ENCODE data around the gene MAP1LC3B2. TPM values are rescaled to one million over a fixed set of nuclear protein-coding genes. Genes with fewer than 3 reads are reported as not detected.
A peak's percentile ranks its signal among the peaks of the same experiment; 100 is the strongest.

The MAP1LC3B2 gene
- total RNA-seq, 1 experiment from 2014 or later: 0.97 TPM

DNA sequence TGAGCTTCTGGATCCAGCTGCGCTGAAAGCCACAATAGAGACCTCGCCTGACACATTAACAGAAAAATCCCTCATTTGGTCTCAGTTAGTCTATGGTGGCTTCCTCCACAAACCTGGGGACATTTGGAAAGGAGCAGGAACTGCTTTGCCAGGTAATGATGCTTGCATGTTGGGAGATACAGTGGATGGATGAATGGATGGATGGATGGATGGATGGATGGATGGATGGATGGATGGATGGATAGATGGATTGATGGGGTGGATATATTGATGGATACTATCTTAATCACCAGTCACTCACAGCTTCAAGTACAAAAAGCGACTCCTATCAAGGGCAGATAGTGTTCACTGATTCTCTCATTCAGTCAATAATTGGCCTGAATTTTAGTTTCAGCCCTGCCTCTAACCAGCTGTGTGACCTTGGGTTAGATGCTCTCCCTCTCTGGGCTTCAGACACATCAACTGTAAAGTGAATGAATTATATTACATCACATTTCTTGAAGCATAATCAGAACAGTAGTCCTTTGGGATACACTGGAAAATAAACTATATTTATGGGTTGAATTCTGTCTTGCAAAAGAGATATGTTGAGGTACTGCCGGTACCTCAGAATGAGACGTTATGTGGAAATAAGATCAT lies 29.3 kb downstream of the MAP1LC3B2 start:
- CTCF ChIA-PET: interaction anchor here (0.5 kb wide), 1 partner anchor 102 kb away, joined by 4 read pairs; no protein-coding TSS in a partner anchor
- Mint-ChIP-seq H3K4me3 (ENCODE audit: low read depth, unreplicated experiment) (no peak overlapping the region), H3K36me3 (ENCODE audit: insufficient read depth, unreplicated experiment) (no peaks in the 10 kb centered on the region), H3K27ac (ENCODE audit: unreplicated experiment) (no peak overlapping the region), H3K27me3 (ENCODE audit: unreplicated experiment) (peaks cover 26% of the 10 kb centered on the region), H3K9me3 (ENCODE audit: low read depth, unreplicated experiment) (peaks cover 2% of the 10 kb centered on the region), H3K4me1 (ENCODE audit: low read depth, unreplicated experiment) (peaks cover 9% of the 10 kb centered on the region)
- no peak for DNase-seq
- intact Hi-C loops (cut with micrococcal nuclease; ENCODE audit: unreplicated experiment): no loop called here
- BruUV-seq (replicated peaks): no TSS peak
- TF ChIP-seq, protein P1, sequence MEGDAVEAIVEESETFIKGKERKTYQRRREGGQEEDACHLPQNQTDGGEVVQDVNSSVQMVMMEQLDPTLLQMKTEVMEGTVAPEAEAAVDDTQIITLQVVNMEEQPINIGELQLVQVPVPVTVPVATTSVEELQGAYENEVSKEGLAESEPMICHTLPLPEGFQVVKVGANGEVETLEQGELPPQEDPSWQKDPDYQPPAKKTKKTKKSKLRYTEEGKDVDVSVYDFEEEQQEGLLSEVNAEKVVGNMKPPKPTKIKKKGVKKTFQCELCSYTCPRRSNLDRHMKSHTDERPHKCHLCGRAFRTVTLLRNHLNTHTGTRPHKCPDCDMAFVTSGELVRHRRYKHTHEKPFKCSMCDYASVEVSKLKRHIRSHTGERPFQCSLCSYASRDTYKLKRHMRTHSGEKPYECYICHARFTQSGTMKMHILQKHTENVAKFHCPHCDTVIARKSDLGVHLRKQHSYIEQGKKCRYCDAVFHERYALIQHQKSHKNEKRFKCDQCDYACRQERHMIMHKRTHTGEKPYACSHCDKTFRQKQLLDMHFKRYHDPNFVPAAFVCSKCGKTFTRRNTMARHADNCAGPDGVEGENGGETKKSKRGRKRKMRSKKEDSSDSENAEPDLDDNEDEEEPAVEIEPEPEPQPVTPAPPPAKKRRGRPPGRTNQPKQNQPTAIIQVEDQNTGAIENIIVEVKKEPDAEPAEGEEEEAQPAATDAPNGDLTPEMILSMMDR (IDR thresholded peaks at IDR 0.05; ENCODE audit: unreplicated experiment): no peak

DNA sequence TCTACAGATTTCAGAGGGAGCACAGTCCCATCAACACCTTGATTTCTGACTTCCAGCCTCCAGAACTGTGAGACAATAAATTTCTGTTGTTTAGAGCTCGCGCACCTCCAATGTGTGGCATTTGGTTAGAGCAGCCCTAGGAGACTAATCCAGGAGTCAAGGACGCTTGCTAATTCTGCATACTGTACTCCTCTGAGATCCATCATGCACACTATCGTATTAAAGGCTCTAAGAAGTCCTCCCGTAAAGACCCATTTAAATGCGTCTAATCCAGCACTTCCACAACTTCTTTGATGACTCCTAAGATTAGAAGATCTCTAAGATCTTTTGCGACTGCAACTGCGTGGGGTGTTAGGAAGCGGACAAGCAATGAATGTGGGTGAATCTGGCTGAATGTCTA lies 30.4 kb downstream of the MAP1LC3B2 start:
- peaks cover 2% of the 10 kb centered on the region for H3K9me3 Mint-ChIP-seq (ENCODE audit: low read depth, unreplicated experiment)
- CTCF ChIA-PET: no interaction called here

DNA sequence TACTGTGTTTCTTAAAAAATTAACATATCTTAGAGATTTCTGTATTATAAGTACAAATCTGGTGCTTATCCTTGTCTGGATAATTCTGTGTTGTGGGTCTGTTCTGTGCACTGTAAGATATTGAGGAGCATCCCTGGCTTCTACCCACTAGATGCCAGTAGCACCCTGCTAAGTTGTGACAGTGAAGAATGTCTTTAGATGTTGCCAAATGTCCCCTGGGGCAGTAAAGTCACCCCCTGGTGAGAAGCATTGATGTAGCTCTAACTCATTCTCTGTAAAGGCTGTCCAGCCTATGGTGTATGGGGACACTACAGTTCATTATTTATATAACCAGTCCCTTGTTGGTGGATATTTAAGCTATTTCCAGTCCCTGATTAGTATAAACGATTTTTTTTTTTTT lies 31.4 kb downstream of the MAP1LC3B2 start:
- no TSS peak for BruUV-seq (replicated peaks)
- H3K4me1 Mint-ChIP-seq (ENCODE audit: low read depth, unreplicated experiment): peaks cover 9% of the 10 kb centered on the region
- H3K36me3 Mint-ChIP-seq (ENCODE audit: insufficient read depth, unreplicated experiment): no peaks in the 10 kb centered on the region
- H3K27me3 Mint-ChIP-seq (ENCODE audit: unreplicated experiment): peaks cover 45% of the 10 kb centered on the region
- H3K9me3 Mint-ChIP-seq (ENCODE audit: low read depth, unreplicated experiment): peaks cover 2% of the 10 kb centered on the region
- H3K27ac Mint-ChIP-seq (ENCODE audit: unreplicated experiment): no peak overlapping the region
- intact Hi-C loops (cut with micrococcal nuclease; ENCODE audit: unreplicated experiment): loop anchor here (10.0 kb wide), 1 partner anchor 156 kb away; no protein-coding TSS in a partner anchor
- no peak for DNase-seq
- CTCF ChIA-PET: interaction anchor here (0.7 kb wide), 1 partner anchor 607 kb away, joined by 6 read pairs; no protein-coding TSS in a partner anchor
- TF ChIP-seq, protein P1 (IDR thresholded peaks at IDR 0.05; ENCODE audit: unreplicated experiment): no peak
- no peak overlapping the region for H3K4me3 Mint-ChIP-seq (ENCODE audit: low read depth, unreplicated experiment)

More for the DNA sequence above, 30.4 kb downstream of the MAP1LC3B2 start:
- H3K27me3 Mint-ChIP-seq (ENCODE audit: unreplicated experiment): peaks cover 35% of the 10 kb centered on the region
- peaks cover 9% of the 10 kb centered on the region for H3K4me1 Mint-ChIP-seq (ENCODE audit: low read depth, unreplicated experiment)
- no TSS peak for BruUV-seq (replicated peaks)
- no peak for DNase-seq
- intact Hi-C loops (cut with micrococcal nuclease; ENCODE audit: unreplicated experiment): no loop called here
- H3K36me3 Mint-ChIP-seq (ENCODE audit: insufficient read depth, unreplicated experiment): no peaks in the 10 kb centered on the region
- TF ChIP-seq, protein P1 (IDR thresholded peaks at IDR 0.05; ENCODE audit: unreplicated experiment): no peak
- H3K27ac Mint-ChIP-seq (ENCODE audit: unreplicated experiment): no peak overlapping the region
- no peak overlapping the region for H3K4me3 Mint-ChIP-seq (ENCODE audit: low read depth, unreplicated experiment)

DNA sequence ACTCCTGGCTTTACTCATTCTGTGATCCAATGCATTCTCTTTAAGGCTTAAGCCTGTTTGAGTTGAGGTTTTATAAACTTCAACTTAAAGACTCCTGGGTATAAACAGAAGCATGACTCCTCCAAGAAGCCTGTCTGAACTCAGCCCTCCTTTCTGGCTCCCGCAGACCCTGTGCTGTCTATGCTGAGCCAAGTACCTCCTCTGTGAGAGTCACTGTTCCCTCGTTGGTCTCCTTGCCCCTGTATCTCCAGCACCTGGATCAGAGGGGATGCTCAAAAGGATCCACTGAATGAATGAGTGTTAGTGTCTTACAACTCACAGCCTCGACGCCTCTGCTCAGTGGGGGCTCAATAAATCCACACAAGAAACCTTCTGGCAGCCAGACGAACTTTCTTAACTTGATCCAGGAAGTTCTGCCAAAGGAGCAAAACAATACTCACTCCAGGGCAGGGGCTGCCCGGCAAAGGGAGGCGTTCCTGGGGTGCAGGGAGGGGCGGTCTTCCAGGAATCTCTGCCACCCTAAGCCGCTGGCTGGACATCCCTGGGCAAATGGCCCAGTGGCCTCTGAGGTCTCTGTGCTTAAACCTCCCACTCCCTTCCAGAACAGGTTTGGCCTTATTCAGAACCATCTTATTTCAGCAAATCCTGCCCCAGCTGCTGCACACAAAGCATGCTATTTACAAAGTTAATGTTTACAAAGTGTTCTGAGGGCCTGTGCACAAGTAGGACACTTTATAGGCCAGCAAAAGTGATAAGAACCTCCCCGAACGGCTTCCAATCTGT lies 32.9 kb downstream of the MAP1LC3B2 start:
- Mint-ChIP-seq H3K36me3 (ENCODE audit: insufficient read depth, unreplicated experiment) (no peaks in the 10 kb centered on the region), H3K4me3 (ENCODE audit: low read depth, unreplicated experiment) (no peak overlapping the region), H3K27ac (ENCODE audit: unreplicated experiment) (no peak overlapping the region), H3K27me3 (ENCODE audit: unreplicated experiment) (peaks cover 47% of the 10 kb centered on the region), H3K9me3 (ENCODE audit: low read depth, unreplicated experiment) (peaks cover 2% of the 10 kb centered on the region), H3K4me1 (ENCODE audit: low read depth, unreplicated experiment) (peaks cover 9% of the 10 kb centered on the region)
- intact Hi-C loops (cut with micrococcal nuclease; ENCODE audit: unreplicated experiment): loop anchor here (10.0 kb wide), 1 partner anchor 157 kb away; no protein-coding TSS in a partner anchor
- TF ChIP-seq, protein P1 (IDR thresholded peaks at IDR 0.05; ENCODE audit: unreplicated experiment): no peak
- CTCF ChIA-PET: no interaction called here
- peak; percentile 34 for DNase-seq
- no TSS peak for BruUV-seq (replicated peaks)
